ENCODE results near the gene CSNK2B.
A peak's percentile ranks its signal among the peaks of the same experiment; 100 is the strongest.

The CSNK2B gene

DNA sequence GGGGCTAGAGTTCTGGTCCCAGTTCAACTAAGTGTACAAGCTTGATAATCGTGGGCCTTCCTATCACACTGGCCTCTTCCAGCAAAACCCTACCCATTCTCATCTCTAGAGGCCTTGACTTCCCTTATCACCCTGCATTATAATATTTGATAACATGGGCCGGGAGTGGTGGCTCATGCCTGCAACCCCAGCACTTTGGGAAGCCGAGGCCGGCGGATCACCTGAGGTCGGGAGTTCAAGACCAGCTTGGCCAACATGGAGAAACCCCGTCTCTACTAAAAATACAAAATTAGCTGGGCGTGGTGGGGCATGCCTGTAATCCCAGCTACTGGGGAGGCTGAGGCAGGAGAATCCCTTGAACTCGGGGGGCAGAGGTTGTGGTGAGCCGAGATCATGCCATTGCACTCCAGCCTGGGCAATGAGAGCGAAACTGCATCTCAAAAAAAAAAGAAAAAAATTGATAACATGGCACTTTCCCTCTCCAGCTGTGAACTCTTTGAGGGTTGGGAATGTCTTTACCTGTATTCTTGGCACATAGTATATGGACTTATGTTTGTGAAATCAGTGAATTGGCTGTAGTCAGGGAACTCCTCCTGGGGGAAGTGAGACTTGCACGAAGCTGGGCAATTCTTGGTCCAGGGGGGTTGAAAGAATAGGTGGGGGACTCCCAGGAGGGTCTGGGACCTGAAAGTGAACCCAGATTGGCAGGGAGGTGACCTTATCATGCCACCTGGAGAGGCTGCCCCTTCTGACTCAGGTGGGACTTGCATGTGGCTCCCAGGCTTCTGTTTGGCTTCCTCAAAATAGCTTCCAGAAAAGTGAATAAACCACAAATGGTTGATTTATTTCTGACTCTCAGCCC is 4.4 kb upstream of the CSNK2B start:
- no peak for DNase-seq

DNA sequence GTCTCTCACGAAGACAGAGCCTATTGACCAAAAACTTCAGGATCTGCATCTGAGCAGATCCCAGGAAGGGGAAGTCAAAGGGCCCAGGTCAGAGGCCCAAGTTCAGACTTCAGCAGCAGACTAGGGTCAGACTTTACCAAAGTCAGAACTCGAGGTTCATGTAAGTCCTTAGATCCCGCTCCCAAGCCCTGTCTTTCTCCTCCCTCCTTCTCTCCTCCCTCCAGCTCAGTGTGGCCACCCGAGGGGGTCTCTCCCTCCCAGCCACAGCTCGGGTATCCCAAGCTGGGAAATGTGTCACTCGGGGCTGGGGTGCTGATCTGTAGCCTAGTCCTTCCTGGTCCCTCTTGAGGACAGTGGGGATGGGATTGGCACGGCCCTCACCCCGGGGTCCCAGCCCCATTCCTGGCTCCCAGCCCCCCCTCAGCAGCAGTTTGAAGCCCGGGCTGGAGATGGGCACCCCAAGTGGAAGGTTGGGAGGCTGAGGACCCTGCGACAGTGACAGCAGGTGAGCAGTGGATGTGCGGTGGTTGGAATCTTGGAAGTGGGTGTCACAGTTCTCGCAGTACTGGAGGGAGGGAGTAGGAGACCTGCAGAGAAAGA is 3.7 kb upstream of the CSNK2B start:
- no peak for DNase-seq

DNA sequence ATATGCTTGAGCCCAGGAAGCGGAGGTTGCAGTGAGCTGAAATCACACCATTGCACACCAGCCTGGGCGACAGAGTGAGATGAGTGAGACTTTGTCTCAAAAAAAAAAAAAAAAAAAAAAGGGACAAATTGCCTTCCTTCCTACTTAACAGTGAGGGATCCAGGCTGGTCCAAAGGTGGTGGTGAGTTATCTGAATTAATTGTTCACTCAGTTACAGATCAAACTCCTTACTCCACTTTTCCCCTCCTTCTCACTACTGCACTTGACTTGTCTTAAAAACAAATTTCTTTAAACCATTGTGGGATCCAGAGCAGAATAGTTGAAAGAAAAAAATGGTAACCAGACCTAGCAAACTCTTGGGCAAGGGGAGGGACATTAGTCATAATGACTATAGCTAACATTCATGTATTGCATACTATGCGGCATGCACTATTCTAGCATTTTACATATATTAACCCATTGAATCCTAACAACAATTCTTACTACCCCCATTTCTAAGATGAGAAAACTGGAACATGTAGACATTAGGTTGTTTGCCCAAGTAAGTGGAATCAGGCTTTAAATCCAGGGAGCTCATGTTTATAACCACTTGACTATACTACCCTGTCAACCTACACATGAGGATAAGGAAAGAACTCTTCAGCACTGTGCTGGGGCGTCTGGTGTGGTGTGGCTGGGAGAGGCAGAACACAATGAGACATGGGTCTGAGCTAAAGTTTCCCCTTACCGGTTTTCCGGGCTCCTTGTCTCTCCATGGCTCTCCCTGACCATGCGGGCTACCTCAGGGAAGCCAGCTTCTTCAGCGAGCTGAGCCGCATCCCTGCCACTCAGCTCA is 2.5 kb upstream of the CSNK2B start:
- peak; percentile 60 for DNase-seq

DNA sequence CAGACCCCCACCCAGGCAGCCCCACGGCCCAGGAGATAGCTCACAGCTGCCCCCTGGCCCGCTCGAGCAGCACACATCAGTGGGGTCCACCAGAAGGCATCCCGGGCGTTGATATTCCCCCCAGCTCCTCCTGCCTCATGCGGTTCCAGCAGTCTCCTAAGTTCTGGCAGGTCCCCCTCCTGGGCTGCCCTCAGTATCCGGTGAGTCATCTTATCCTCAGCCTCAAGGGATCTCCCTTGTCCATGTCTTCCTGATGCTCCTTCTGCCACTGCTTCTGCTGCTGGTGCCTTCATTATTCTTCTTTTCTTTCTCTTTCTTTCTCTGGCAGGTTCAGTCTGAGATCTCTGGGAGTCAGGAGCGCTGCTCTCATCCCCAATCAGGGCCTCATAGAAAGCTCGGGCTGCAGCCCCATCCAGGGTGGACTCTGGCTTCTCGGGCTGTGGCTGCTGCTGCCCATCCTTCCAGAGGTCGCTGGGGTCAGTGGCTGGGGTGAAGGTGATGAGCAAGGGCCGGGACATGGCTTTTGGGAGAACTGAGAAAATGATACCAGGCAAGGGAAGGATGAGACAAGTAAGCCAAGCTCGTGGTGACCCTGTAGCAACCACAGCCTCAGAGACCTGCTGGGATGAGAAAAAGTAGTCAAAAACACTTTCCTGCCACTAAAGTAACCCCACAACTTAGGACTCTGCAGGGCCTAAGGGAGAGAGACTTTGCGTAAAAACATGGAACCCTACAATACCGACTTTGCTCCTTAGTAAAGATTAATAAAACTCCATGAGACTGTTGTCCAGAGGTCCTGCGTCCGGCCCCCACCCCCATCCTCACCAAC is 1.7 kb upstream of the CSNK2B start:
- DNase-seq = peak; percentile 91

DNA sequence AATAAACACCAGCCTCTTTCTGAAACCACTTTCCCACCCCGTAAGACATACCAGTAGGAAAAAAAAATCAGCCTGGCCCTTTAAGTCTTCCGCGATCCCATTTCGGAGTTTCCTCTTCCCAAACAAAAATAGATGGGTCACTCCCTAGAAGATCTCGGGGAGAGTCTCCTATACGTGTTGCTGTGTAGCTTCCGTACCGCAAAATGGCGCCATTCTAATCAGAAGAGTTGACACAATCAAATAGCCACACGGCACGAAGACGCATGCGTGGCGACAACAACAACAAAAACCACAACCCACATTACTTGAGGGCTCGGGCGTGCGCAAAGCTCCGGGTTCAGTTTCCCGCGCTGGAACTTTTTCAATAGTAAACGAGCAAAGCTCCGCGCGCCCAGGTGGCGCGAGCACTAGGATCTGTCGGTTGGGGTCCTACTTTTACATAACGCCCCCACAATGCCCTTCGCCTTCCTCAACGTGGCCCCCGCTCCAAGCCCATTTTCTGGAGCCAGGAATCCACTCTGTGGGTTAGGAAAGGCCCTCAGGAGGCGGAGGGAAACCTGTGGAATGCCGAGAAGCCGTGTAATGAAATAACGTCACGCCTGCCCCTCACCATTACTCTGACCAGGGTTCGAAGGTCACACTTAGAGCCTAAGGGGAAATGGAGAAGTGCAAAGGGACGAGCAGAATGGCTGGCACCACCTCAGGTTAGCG is 935 bp upstream of the CSNK2B start, which contains the start of gene GPANK1:
Gene GPANK1, minus strand, starts transcription at position 208 of the 711 bp plus-strand sequence. CDS start 519 bp downstream, outside the sequence.
- peak; percentile 91 for DNase-seq

DNA sequence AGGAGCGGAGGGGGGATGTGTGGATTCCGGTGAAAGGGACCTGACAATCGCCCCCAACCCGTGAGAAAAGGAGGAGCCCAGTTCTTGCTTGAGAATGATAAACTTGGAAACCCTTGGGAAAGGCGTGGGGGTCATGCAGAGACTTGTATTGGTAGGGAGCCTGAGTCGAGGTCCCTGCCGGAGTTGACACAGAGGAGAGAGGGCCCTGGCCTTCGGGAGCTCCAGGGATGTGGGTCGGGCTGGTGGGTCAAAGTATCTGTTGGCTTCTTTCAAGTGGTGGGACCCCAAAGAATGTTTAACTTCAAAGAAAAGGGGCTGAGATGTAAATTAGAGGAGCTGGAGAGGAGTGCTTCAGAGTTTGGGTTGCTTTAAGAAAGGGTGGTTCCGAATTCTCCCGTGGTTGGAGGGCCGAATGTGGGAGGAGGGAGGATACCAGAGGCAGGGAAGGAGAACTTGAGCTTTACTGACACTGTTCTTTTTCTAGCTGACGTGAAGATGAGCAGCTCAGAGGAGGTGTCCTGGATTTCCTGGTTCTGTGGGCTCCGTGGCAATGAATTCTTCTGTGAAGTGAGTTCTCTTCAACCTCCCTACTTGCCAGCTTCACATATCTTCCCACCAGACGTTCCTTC is 571 bp downstream of the CSNK2B start:
- DNase-seq = no peak

DNA sequence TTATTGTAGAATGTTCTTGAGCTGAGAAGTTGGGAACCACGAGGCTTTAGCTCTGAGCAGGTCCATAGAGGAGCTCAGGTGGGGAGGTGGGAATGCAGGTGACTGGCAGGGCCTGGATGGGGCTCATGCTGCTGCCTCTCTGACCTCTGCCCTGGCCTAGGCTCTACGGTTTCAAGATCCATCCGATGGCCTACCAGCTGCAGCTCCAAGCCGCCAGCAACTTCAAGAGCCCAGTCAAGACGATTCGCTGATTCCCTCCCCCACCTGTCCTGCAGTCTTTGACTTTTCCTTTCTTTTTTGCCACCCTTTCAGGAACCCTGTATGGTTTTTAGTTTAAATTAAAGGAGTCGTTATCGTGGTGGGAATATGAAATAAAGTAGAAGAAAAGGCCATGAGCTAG is 3.8 kb downstream of the CSNK2B start, which contains the start of gene LY6G5B:
Gene LY6G5B, plus strand, starts transcription at position 301 of the 400 bp plus-strand sequence. CDS start 975 bp downstream, outside the sequence.
- DNase-seq = no peak

DNA sequence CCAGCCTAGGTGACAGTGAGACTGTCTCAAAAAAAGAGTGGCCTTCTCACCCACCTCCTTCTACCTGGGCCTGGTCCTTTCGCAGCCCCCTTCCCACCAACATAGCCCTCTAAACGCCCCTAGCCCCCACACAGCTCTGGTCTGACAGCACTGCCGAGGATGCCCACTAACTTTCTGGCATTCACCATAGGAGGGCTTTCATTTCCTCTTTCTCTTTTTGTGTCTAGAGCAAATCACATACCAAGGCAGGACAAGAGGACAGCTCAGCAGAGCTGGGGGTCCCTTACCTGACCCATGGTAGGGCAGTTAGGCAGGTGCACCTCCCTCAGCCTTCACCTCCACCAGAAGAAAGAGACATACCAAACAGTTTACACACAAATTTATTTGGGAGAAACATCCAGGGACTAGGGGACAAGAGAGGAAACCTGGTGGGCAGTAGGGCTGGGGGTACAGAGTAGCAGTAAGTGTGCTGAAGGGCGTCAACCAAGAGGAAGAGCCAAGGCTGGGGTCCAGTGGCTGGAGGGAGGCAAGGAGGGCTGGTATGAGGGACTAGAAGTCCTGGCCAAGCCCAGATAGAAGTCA is 10.5 kb downstream of the CSNK2B start:
- no peak for DNase-seq

DNA sequence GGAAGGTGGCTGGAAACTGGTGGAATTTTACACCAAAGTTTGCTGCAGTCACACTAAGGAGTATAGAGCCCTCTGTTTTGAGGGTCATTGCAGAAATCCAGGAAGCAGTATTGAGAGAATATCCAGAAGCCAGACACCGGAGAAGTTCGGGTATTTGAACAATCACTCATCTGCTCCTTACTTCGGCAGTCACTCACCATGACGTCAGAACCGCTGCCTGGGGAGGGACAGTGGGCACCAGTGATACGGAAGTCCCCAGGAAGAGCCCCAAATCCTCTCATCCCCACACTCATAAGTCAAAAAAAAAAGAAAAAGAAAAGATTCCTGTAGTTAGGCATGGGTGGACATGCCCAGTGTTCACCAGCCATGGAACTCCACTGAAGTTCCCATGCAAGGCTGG is 11.0 kb downstream of the CSNK2B start:
- no peak for DNase-seq

DNA sequence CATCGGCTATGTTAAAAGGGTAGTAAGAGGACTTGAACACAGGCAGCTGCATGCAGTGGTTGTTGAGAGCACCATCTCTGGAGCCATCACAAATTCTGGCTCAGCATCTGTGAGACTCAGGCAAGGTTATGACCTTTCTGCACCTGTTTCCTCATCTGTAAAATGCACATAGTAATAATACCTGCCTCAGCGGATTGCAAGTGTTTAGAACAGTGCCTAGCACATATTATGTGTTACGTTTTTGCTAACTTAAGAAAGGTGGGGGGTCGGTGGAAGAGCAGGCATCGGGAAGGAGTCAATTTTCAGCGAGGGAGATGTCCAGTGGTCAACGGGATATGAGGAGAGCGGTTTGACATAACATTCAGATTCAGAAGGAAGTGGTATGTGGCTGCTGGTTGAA is 12.1 kb downstream of the CSNK2B start:
- DNase-seq = no peak

DNA sequence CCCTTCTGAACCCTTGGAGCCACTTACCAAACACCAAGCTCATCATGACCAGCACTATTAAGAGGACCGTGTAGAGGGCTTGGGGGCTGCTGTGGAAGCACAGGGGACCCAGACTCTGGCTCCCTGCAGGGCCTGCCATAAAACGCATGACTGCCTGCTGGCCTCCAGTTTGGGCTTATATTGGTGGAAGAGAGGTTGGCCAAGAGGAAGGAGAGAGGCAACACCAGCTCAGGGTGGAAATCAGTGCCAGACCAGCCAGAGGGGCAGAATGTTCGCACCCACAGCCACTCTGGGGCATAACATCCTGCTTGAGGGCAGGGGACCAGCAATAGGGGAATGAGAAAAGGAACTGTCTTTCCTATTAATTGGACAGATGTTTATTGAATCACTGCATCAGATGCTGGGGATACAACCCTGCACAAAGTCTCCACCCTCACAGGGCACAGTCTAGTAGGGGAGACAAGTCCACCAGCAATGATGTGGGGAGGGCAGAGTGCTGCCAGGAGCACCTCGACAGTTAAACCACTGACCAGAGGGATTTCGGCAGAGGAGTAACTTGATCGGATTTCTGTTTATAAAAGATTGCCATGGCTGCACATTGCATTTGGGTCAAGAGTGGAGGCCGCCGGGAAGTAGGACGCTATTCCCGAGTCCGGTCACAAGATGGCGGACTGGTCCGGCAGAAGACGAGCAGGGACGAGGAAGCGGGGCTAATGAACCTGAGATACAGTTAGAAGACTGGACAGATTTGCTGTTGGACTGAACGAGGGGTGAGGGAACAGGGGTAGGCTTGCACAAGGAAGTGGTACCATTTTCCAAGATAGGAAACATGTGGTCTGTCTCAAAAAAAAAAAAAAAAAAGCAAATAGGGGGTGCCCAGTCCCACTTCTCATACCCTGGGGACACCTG is 14.6 kb downstream of the CSNK2B start, which contains the start of gene LY6G5C:
Gene LY6G5C, minus strand, starts transcription at position 842 of the 909 bp plus-strand sequence. Its CDS starts 694 bp downstream, at position 148.
- peak; percentile 80 for DNase-seq

DNA sequence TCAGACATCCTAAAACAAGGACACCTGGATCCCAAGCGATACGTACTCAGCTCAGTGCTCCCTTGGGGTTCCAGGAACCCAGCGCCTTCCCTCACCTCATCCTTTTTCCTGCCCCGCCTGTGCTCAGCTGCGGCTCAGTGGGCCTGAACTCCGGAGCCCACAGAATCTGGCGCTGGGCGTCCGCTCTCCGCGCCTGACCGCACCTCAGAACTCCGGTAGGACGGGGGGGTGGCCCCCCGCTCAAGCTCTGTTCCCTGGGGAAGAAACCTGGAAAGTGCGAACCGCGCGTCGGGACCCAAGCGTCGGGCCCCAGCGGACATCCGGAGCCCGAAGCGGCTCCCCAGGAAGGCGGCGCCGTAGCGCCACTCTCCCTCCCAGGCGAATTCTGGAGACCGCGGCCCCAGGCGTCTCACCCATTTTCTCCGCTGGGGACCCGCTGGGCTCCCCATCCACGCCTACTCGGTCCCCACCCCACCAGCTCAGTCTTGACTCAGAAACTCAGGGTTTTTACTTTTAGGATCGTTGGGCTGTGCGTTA is 15.3 kb downstream of the CSNK2B start:
- peak; percentile 50 for DNase-seq

DNA sequence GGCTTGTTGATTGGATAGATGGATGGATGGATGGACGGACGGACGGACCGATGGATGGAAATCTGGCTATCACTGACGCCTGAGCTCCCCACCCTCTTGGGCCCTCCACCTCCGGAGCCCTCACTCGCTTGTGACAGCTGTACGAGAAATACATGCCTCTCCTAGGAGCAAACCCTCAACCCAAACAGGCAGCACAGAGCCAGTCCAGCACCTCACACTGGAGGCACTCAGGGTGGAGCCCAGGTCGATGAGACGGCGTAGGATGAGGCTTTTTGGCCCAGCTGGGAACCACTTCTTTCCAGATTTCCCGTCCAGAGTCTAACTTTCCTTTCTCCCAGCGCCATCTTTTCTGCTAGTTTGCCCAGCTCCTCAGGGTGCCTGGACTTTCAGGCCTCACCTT is 17.7 kb downstream of the CSNK2B start:
- DNase-seq = no peak

DNA sequence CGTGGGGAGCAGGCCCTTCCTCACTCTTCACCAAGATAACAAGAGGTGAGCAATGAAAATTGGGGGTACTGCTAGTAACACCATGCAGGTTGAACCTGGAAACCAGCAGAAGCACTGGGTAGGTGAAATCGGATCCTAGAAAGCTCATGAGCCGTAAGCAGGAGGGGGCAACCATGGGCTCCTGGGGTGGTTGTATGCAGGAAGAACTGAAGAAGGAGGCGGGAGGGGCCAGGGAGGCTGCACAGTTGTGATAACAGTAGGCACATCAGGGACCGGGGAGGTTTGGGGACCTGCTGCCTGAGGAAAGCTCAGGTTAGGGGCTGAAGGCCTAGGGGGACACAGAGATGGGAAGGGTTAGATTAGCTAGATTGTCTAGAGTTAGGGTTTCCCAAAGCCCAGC is 20.6 kb downstream of the CSNK2B start:
- DNase-seq = no peak

DNA sequence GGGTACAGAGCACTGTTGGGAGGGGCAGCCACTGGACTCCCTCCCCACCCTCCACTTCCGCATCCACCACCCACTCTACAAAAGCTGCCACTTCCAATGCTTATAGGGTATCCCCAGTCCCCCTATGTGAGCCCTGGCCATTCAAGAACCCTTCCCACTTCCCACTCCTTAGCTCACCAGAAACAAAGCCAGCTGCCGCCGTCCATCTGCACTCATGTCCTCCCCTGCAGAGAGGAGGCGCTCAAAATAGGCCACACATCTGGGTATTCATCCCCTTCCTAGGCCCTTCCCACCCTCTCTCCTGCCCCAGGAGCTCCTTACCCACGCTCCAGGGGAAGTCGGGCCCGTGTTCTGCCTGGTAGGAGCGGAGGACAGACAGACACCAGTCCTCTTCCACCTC is 21.4 kb downstream of the CSNK2B start:
- no peak for DNase-seq

DNA sequence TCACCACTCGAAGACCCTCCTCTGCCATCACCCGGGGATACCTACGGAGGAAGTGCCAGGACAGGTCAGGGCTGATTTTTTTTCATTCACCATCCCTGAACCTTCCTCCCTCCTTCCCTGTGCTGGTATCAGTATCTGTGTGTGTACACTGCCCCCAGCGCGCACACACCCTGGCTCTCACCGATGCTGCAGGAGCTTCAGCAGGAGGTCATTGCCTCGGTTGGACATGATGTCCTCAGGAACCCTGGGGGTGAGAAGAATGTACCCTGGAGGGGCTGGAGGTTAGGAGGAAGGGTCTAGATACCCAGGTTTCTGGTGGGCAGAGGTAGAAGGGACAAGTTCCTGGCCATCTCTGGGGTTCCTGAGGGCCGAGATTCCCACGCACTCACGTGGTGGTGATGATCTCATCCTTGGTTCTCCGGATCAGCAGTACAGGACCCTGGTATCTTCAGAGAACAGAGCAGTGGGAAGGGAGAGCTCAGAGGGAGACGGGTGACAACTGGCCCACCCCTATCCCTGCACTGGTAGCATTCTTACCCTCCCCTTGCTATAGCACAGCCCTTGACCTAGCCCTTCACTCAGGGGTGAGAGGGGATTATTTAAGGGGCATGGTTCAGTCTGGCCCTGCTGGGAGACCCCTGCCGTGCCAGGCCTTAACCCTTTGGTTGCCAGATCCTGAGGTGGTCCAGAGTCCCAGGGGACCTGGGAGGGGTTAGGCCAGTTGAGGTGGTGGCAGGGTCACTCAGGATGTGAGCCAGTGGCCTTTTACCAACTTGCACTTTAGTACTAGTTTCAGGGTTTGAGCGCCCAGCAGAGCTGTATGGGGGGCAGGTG is 22.2 kb downstream of the CSNK2B start:
- DNase-seq = no peak

DNA sequence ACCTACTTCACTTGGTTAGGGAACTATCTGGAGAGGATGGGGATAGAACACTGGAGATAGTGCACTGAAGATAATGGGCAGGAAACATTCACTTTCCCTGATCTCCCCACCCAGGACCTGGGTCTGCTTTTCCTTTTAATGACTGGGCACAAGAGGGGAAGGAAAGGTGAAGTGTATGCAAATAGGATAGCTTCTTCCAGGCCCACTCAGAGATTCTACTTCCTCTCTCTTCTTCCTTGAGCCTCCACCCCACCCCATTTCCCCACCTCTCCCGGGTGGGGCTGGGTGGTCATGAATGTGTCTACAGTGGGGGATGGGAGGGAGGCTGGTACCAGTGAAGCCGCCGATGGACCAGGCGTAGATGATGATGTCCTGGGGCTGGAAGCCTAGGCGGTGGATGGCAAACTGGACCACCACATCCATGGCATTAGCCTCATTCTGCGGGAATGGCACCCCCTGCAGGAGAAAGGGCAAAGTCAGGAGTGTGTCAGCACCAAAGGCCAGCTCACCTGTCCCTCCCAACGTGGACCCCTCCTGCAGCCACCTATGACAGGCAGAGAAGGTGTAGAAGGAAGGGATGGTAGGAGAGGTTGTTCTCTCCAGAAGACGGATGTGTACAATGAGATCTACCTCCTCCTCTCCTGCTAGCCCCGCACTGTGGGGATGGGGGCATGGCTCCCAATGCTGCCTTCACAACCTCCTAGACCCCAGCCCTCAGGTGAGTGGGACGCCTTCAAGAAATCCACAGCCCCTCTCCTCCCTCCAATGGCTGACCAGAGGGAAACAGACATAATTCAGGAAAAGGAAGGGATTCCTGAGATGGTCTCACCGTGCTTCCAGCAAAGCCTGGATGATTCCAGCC is 23.6 kb downstream of the CSNK2B start:
- no peak for DNase-seq
